Activated naive CD8-positive, alpha-beta T cell treated with anti-CD3 and anti-CD28 coated beads, Interleukin-2, amount 10 ng/mL, durations not matched to agents 7 days and 5 days (primary cell): ENCODE results near the gene TSPAN10. TPM values are rescaled to one million over a fixed set of nuclear protein-coding genes. Genes with fewer than 3 reads are reported as not detected.

Source experiments
- microRNA-seq: library from miRNA; unstranded; fragments of <30 nt; microRNA quantifications from one replicate; pipeline ENCODE4 v1.2.0, GENCODE V29; 2022
- total RNA-seq, 2 experiments: library from RNA; stranded (reverse); gene quantifications; one replicate each; pipeline ENCODE4 v1.2.3, GENCODE V29; 2021

Gene TSPAN10
- total RNA-seq, 2 experiments from 2014 or later = 0.36 to 0.99 TPM

Small RNA genes within 50 kb of the gene (microRNA-seq; reads per million reads assigned to microRNA genes)
- not detected for gene MIR6786

Other genes with a start within 250 kb of the TSPAN10 start
- 1 to 10 TPM in 1 of 2 experiments, under 1 TPM in 1; 0.86 to 1.0 TPM for gene BAHCC1, start 241.7 kb upstream of the TSPAN10 start, total RNA-seq
- gene ACTG1, start 124.4 kb upstream of the TSPAN10 start, total RNA-seq = 1,000 to 10,000 TPM; 2,936 to 3,174 TPM
- 1 to 10 TPM in 1 of 2 experiments, under 1 TPM in 1; 0.94 to 1.7 TPM for gene FSCN2, start 108.8 kb upstream of the TSPAN10 start, total RNA-seq
- gene FAAP100, start 84.8 kb upstream of the TSPAN10 start, total RNA-seq = 10 to 100 TPM; 40.7 to 43.1 TPM
- 100 to 1,000 TPM in 1 of 2 experiments, 10 to 100 TPM in 1; 96.9 to 109 TPM for gene NPLOC4, start 84 bp upstream of the TSPAN10 start, total RNA-seq
- gene PDE6G, start 19.3 kb downstream of the TSPAN10 start, total RNA-seq = 10 to 100 TPM; 47.8 to 57.1 TPM
- 10 to 100 TPM; 56.6 to 60.1 TPM for gene OXLD1, start 29.4 kb downstream of the TSPAN10 start, total RNA-seq
- gene CCDC137, start 29.5 kb downstream of the TSPAN10 start, total RNA-seq = 10 to 100 TPM; 31.3 to 32.0 TPM
- gene ARL16, start 46.6 kb downstream of the TSPAN10 start, total RNA-seq = 10 to 100 TPM; 17.7 to 19.0 TPM
- gene HGS, start 46.8 kb downstream of the TSPAN10 start, total RNA-seq = 100 to 1,000 TPM; 152 to 164 TPM
- gene MRPL12, start 66.2 kb downstream of the TSPAN10 start, total RNA-seq = 10 to 100 TPM; 55.1 to 59.2 TPM
- 10 to 100 TPM; 22.0 to 25.1 TPM for gene SLC25A10, start 75.1 kb downstream of the TSPAN10 start, total RNA-seq
- gene GCGR, start 167.0 kb downstream of the TSPAN10 start, total RNA-seq = not detected
- gene MCRIP1, start 196.1 kb downstream of the TSPAN10 start, total RNA-seq = 10 to 100 TPM; 56.5 to 58.3 TPM
- not detected for gene PPP1R27, start 197.9 kb downstream of the TSPAN10 start, total RNA-seq
- 100 to 1,000 TPM; 319 to 347 TPM for gene P4HB, start 223.3 kb downstream of the TSPAN10 start, total RNA-seq
- 100 to 1,000 TPM; 538 to 539 TPM for gene ARHGDIA, start 234.1 kb downstream of the TSPAN10 start, total RNA-seq